A673 (cell line): ENCODE data around the gene FAM174C.

Experiments
- CTCF ChIP-seq: fragments of 300-800, 200-600 bp; sonication (generic); conservative IDR thresholded peaks from 2 replicates; pipeline ENCODE4 v1.5.1; 2017; ENCODE audit warnings: low read depth, mild to moderate bottlenecking, antibody characterized with exemption, low read length, moderate library complexity, mixed read lengths
- EZH2 ChIP-seq: fragments of 200-600 bp; sonication (generic); IDR thresholded peaks from 2 replicates; pipeline ENCODE4 v1.6.1; 2017; ENCODE audit warnings: borderline replicate concordance, low read depth, mild to moderate bottlenecking, mixed read lengths, antibody characterized with exemption, low read length; ENCODE audit not compliant: poor library complexity, severe bottlenecking

- TF ChIP-seq CTCF = no peak
- TF ChIP-seq EZH2 = no peak
These were observed 2.7 kb downstream of the FAM174C start for GRCh38 chr19:1278074-1278473.
